HG03520 (cell line): ENCODE data around the gene AOC2.
"Not testable (repeated sequence)": the region's sequence is repeated elsewhere in the genome, so short reads cannot be mapped to it uniquely, and the experiment has no call there.

Source experiments
- ATAC-seq: cut with Tn5 transposase; IDR thresholded peaks from one replicate; pipeline ENCODE4 v1.9.1; 2021; ENCODE audit warnings: mild to moderate bottlenecking, moderate library complexity; ENCODE audit not compliant: unreplicated experiment

The AOC2 gene

GRCh38 chr17:42880776-42881310, 36.5 kb downstream of the AOC2 start:
- no peak for ATAC-seq

- not testable (repeated sequence) for ATAC-seq
Measured at GRCh38 chr17:42881706-42882105, 37.3 kb downstream of the AOC2 start.

GRCh38 chr17:42882166-42882565, 37.8 kb downstream of the AOC2 start:
- ATAC-seq, result no peak

- no peak for ATAC-seq
Measured at GRCh38 chr17:42883802-42884558, 39.6 kb downstream of the AOC2 start.

- ATAC-seq, result not testable (repeated sequence)
Measured at GRCh38 chr17:42885806-42886205, 41.4 kb downstream of the AOC2 start.

- ATAC-seq, result no peak
Measured at GRCh38 chr17:42886283-42887176, 42.1 kb downstream of the AOC2 start.

GRCh38 chr17:42889809-42890208, 45.4 kb downstream of the AOC2 start:
- no peak for ATAC-seq

GRCh38 chr17:42891539-42892152, 47.3 kb downstream of the AOC2 start:
- ATAC-seq, result no peak

- ATAC-seq, result no peak
Measured at GRCh38 chr17:42893359-42893758, 49.0 kb downstream of the AOC2 start.

GRCh38 chr17:42894283-42895184, 50.2 kb downstream of the AOC2 start:
- ATAC-seq, result no peak

GRCh38 chr17:42895185-42895555, 50.8 kb downstream of the AOC2 start:
- ATAC-seq, result no peak

- ATAC-seq, result no peak
Measured at GRCh38 chr17:42898147-42898811, 53.9 kb downstream of the AOC2 start.

GRCh38 chr17:42899981-42900380, 55.6 kb downstream of the AOC2 start:
- ATAC-seq, result not testable (repeated sequence)
